Mammary epithelial cell (primary cell): ENCODE results near the gene APLP1.

Experiments used
- EZH2 ChIP-seq: IDR thresholded peaks from 2 replicates; pipeline ENCODE4 v1.6.1; 2012; ENCODE audit warnings: low read length, inconsistent platforms, borderline replicate concordance
- TF ChIP-seq, protein P1 (sequence below), 2 donors: IDR thresholded peaks in 1 of 2; conservative IDR thresholded peaks in 1 of 2; 2 replicates each; pipeline ENCODE4 v1.5.1; 2011 to 2012; ENCODE audit warnings: inconsistent platforms in 2 of 2, low read length in 2 of 2, mild to moderate bottlenecking in 2 of 2, control low read depth in 1 of 2, low read depth in 1 of 2; ENCODE audit not compliant: insufficient read depth in 1 of 2; ENCODE audit errors: extremely low read depth in 1 of 2

GRCh38 chr19:35905178-35905727 is 36.9 kb downstream of the APLP1 start:
- TF ChIP-seq EZH2 = no peak
- TF ChIP-seq, protein P1, sequence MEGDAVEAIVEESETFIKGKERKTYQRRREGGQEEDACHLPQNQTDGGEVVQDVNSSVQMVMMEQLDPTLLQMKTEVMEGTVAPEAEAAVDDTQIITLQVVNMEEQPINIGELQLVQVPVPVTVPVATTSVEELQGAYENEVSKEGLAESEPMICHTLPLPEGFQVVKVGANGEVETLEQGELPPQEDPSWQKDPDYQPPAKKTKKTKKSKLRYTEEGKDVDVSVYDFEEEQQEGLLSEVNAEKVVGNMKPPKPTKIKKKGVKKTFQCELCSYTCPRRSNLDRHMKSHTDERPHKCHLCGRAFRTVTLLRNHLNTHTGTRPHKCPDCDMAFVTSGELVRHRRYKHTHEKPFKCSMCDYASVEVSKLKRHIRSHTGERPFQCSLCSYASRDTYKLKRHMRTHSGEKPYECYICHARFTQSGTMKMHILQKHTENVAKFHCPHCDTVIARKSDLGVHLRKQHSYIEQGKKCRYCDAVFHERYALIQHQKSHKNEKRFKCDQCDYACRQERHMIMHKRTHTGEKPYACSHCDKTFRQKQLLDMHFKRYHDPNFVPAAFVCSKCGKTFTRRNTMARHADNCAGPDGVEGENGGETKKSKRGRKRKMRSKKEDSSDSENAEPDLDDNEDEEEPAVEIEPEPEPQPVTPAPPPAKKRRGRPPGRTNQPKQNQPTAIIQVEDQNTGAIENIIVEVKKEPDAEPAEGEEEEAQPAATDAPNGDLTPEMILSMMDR (conservative IDR thresholded peaks at IDR 0.05 in 1 of 2, IDR thresholded peaks at IDR 0.05 in 1 of 2; ENCODE audit: extremely low read depth in 1 of 2, insufficient read depth in 1 of 2, low read depth in 1 of 2, low read length in 2 of 2) = no peak
